GM18499 (cell line): ENCODE results near the gene MEDAG.

Source experiments
- ATAC-seq: cut with Tn5 transposase; IDR thresholded peaks from one replicate; pipeline ENCODE4 v1.9.1; 2021; ENCODE audit warnings: moderate number of reproducible peaks; ENCODE audit not compliant: insufficient read depth, unreplicated experiment

The MEDAG gene

GRCh38 chr13:30905932-30906383 is at the start of gene MEDAG:
MEDAG (plus strand) TSS chr13:30906271; CDS start chr13:30906516, 245 bp downstream.
- ATAC-seq, result no peak

GRCh38 chr13:30857018-30857417 is 49.1 kb upstream of the MEDAG start:
- no peak for ATAC-seq

- no peak for ATAC-seq
Observed at GRCh38 chr13:30857636-30858035, 48.4 kb upstream of the MEDAG start.

- no peak for ATAC-seq
Observed at GRCh38 chr13:30859326-30859725, 46.7 kb upstream of the MEDAG start.

- no peak for ATAC-seq
Observed at GRCh38 chr13:30861163-30861562, 44.9 kb upstream of the MEDAG start.

GRCh38 chr13:30861836-30862467 is 44.1 kb upstream of the MEDAG start:
- ATAC-seq, result no peak

- ATAC-seq, result no peak
Observed at GRCh38 chr13:30862707-30863106, 43.4 kb upstream of the MEDAG start.

- ATAC-seq, result no peak
Observed at GRCh38 chr13:30863231-30863630, 42.8 kb upstream of the MEDAG start.

GRCh38 chr13:30863796-30864195 is 42.3 kb upstream of the MEDAG start:
- no peak for ATAC-seq

- ATAC-seq, result no peak
Observed at GRCh38 chr13:30864433-30865122, 41.5 kb upstream of the MEDAG start.

- ATAC-seq, result peak; percentile 70
Observed at GRCh38 chr13:30865123-30866049, 40.7 kb upstream of the MEDAG start.

- ATAC-seq, result no peak
Observed at GRCh38 chr13:30866677-30867076, 39.4 kb upstream of the MEDAG start.

- no peak for ATAC-seq
Observed at GRCh38 chr13:30867089-30867669, 38.9 kb upstream of the MEDAG start.

GRCh38 chr13:30868799-30869470 is 37.1 kb upstream of the MEDAG start:
- no peak for ATAC-seq

GRCh38 chr13:30869491-30869890 is 36.6 kb upstream of the MEDAG start:
- ATAC-seq, result no peak

GRCh38 chr13:30870049-30870884 is 35.8 kb upstream of the MEDAG start:
- no peak for ATAC-seq

GRCh38 chr13:30870916-30871587 is 35.0 kb upstream of the MEDAG start:
- no peak for ATAC-seq

GRCh38 chr13:30871588-30872275 is 34.3 kb upstream of the MEDAG start:
- ATAC-seq, result no peak
